Mesodermal cell (in vitro differentiated cells): ENCODE results near the gene ATP5PO.
"Not testable (repeated sequence)": the region's sequence is repeated elsewhere in the genome, so short reads cannot be mapped to it uniquely, and the experiment has no call there.

ENCODE experiments used
- H3K27ac ChIP-seq: 2 replicates; pipeline ENCODE4 v1.7.0; 2013; ENCODE audit warnings: mild to moderate bottlenecking, low read depth, low read length, moderate library complexity; ENCODE audit not compliant: severe bottlenecking
- H3K36me3 ChIP-seq: 2 replicates; pipeline ENCODE4 v1.7.1; 2013; ENCODE audit warnings: mild to moderate bottlenecking, low read length, moderate library complexity; ENCODE audit not compliant: control insufficient read depth, insufficient read depth
- H3K4me1 ChIP-seq: one replicate; pipeline ENCODE4 v1.7.1; 2013; ENCODE audit warnings: mild to moderate bottlenecking, low read length; ENCODE audit not compliant: insufficient read depth, control insufficient read depth, poor library complexity, severe bottlenecking
- H3K4me3 ChIP-seq: 2 replicates; pipeline ENCODE4 v1.7.0; 2013; ENCODE audit warnings: low read length, control low read depth, mild to moderate bottlenecking; ENCODE audit not compliant: insufficient read depth, poor library complexity, severe bottlenecking; ENCODE audit errors: extremely low read depth
- H3K9me3 ChIP-seq: 2 replicates; pipeline ENCODE4 v1.7.1; 2013; ENCODE audit warnings: mild to moderate bottlenecking, low read length, moderate library complexity; ENCODE audit not compliant: control insufficient read depth
- WGBS, 2 experiments: methylation state at CpG; one replicate each; pipeline ENCODE4 v1.1.5; 2013; ENCODE audit warnings: missing lambda C conversion rate in 2 of 2; ENCODE audit not compliant: insufficient coverage in 2 of 2; 5-methylcytosine and 5-hydroxymethylcytosine counted together

The ATP5PO gene

DNA sequence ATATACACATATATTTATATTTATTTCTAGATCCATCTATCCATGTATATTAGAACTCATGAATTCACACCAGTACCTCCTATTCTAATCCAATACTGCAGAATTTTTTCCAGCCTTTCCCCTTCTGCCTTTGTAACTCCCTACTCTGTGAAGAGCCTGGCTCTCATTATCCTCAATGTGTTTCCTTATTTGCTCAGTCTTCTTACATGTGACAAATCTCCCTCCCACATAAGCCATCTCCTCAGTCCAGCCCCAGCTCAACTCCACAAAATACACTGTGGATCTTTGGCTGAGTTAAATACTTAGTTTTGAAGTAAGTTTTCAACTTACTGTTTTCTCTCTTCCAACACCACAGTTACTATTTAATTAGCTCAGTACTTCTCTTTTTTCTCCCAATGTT, 45.7 kb downstream of the ATP5PO start:
- no peak overlapping the region for H3K27ac ChIP-seq
- H3K4me3 ChIP-seq, result no peak overlapping the region
- H3K9me3 ChIP-seq, result no peaks in the 10 kb centered on the region
- no peaks in the 10 kb centered on the region for H3K36me3 ChIP-seq
- H3K4me1 ChIP-seq, result no peaks in the 10 kb centered on the region

DNA sequence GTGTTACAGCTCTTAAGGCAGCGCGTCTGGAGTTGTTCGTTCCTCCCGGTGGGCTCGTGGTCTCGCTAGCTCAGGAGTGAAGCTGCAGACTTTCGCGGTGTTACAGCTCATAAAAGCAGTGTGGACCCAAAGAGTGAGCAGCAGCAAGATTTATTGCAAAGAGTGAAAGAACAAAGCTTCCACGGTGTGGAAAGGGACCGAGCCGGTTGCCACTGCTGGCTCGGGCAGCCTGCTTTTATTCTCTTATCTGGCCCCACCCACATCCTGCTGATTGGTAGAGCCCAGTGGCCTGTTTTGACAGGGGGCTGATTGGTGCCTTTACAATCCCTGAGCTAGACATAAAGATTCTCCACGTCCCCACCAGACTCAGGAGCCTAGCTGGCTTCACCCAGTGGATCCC, 47.7 kb downstream of the ATP5PO start:
- not testable (repeated sequence) for H3K9me3 ChIP-seq, H3K4me1 ChIP-seq, H3K27ac ChIP-seq, H3K4me3 ChIP-seq, H3K36me3 ChIP-seq
- WGBS, 2 experiments, result 90 to 94% methylated on average over 7 of the region's 13 CpGs

DNA sequence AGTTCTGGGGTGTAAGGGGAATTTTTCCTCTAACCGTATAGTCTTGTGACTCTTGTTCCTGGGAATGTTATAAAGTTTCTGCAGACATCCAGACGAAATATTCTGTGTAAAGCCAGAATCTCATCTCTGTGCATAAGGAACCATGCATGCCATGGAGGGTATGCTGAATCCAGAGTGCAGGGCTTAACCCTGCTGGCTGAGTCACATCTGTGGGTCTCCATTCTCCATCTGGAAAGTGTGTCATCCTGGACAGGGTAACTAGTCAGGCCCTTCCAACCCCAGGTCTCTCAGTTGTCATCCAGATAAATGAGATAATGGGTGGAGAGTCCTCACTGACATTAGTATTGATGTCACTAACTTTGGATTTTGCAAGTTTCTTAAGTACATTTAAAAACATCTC, 48.8 kb downstream of the ATP5PO start:
- Histone ChIP-seq H3K4me1 (no peaks in the 10 kb centered on the region), H3K4me3 (no peak overlapping the region), H3K27ac (no peak overlapping the region), H3K9me3 (no peaks in the 10 kb centered on the region), H3K36me3 (no peaks in the 10 kb centered on the region)
- 96 to 100% methylated on average over 2 of the region's 2 CpGs for WGBS, 2 experiments

DNA sequence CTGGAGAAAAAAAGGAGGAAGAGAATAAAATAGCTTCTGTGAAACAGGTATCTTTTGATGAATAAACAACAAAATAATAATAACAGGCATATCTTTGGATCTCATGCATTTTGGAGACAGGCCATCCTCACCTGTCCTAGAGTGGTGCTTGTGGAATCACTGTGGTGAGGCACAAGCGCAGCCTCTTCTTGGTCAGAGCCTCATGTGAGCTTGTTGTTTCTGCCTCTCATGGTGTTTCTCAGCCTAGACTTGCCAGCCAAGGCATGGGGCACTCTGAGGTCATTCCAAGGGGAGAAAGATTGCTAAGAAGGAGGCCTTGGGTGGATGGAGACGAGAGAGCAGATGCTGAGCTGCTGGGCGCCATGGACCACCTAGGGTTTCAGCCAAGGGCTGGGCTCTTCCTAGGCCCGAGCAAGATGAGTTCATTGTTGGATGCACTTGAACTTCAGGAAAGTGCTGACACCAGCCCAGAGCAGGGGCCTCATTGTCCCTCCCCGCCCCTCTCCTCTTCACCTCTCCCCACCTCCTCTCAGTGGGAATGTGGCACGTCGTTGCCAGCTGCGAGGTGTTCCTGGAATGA, 49.5 kb downstream of the ATP5PO start:
- Histone ChIP-seq H3K4me1 (no peaks in the 10 kb centered on the region), H3K4me3 (no peak overlapping the region), H3K27ac (no peak overlapping the region), H3K9me3 (no peaks in the 10 kb centered on the region), H3K36me3 (no peaks in the 10 kb centered on the region)
- WGBS, 2 experiments, result 89 to 92% methylated on average over 7 to 8 of the region's 8 CpGs

DNA sequence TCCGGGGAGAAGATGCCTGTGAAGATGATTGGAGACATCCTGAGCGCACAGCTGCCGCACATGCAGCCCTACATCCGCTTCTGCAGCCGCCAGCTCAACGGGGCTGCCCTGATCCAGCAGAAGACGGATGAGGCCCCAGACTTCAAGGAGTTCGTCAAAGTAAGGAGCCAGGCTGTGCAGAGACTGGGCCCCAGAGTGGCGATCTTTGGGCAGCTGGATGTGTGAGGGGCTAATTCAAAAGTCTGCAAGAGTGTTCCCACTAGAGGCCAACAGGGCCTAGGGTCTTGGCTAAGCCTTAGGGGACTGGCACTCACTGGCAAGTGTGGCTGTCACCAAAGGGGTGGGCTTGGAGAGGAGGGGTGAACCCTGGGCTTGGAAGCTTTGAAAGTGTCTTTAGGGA, 50.4 kb downstream of the ATP5PO start:
- Histone ChIP-seq H3K4me1 (no peaks in the 10 kb centered on the region), H3K27ac (no peak overlapping the region), H3K36me3 (no peaks in the 10 kb centered on the region), H3K9me3 (no peaks in the 10 kb centered on the region), H3K4me3 (no peak overlapping the region)
- 96% methylated on average over 9 of the region's 9 CpGs for WGBS, 2 experiments

DNA sequence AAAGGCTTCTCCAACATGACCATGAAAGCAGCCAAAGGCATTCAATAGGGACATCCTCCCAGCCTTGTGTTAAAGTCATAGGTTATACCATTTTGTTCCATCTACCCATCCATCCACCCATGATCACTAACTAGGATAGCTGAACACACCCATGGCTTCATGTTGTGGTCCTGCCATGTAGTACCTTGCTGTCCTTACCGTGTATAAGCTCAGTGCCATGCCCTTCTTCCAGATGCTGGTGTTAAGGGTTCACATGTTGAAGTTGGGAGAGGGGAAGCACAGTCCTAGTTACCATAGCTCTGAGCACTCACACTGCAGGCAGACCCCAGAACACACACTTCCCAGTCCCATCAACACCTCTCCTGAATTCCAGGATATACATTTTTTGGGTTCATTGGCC, 51.5 kb downstream of the ATP5PO start:
- H3K9me3 ChIP-seq, result no peaks in the 10 kb centered on the region
- no peak overlapping the region for H3K27ac ChIP-seq
- no peaks in the 10 kb centered on the region for H3K36me3 ChIP-seq
- WGBS, 2 experiments, result 80% methylated on average over 1 of the region's 1 CpG; no CpG with 5 or more reads in 1 of the 2 experiments
- H3K4me1 ChIP-seq, result no peaks in the 10 kb centered on the region
- no peak overlapping the region for H3K4me3 ChIP-seq

DNA sequence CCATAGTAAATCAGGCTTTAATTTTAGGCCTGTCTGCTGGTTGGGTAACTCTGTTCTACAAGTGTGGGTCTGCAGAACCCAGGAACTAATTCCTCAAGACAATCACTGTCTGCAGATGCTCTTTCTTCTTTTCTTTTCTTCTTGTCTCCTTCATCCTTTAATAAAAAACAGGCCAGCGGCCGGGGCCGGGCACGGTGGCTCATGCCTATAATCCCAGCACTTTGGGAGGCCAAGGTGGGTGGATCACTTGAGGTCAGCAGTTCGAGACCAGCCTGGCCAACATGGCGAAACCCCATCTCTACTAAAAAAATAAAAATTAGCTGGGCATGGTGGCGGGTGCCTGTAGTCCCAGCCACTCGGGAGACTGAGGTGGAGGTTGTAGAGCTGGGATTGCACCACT, 52.4 kb downstream of the ATP5PO start:
- not testable (repeated sequence) for H3K27ac ChIP-seq, H3K36me3 ChIP-seq, H3K4me1 ChIP-seq, H3K9me3 ChIP-seq, H3K4me3 ChIP-seq
- 87% methylated on average over 4 of the region's 8 CpGs; no CpG with 5 or more reads in 1 of the 2 experiments for WGBS, 2 experiments

DNA sequence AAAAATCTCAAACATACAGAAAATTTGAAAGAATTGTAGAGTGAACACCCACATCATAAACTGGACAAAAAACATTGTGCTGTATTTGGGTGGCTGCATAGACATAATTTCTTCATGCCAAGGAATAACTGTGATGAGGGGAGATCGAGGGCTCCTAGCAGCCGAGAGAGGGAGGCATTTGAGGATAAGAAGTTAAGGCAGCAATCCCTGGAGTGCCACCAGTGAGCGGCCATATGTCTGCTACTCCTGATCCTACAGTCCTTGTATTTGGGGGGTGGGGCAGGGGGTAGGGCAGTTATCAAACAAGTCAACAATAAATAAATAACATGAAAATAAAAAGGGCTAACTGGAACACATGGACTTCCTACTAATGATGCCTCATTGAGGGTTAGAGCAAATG, 54.5 kb downstream of the ATP5PO start:
- H3K4me1 ChIP-seq, result no peaks in the 10 kb centered on the region
- no peak overlapping the region for H3K4me3 ChIP-seq
- 100% methylated on average over 1 to 2 of the region's 3 CpGs for WGBS, 2 experiments
- H3K27ac ChIP-seq, result no peak overlapping the region
- no peaks in the 10 kb centered on the region for H3K9me3 ChIP-seq
- no peaks in the 10 kb centered on the region for H3K36me3 ChIP-seq

DNA sequence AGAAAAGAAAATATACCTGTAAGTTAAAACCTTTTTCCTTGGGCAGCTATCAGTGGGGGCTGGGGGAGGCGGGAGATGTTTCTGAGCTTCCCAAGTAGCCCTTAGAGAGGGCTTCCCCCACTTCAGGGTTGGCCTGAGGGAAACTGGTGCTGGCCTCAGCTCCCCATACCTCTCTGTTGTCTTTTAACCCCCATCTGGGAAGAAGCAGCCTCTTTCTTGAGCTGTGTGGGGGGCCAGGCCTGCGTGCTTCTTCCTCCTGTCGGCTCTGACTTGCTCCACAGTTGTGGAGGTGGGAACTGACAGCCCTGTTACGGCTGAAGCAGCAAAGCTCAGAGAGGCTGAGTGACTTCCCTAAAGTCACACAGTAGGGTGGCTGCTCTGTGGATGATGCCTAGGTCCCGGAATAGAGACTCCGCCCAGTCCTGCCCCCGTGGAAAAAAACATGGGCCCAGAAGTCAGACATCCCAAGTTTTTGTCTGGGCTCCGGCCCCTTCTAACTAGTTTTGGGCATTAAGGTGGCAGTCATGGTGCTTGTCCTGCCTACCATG, 55.2 kb downstream of the ATP5PO start:
- H3K27ac ChIP-seq, result no peak overlapping the region
- no peaks in the 10 kb centered on the region for H3K9me3 ChIP-seq
- WGBS, 2 experiments, result 90 to 91% methylated on average over 6 to 8 of the region's 8 CpGs
- no peaks in the 10 kb centered on the region for H3K36me3 ChIP-seq
- no peaks in the 10 kb centered on the region for H3K4me1 ChIP-seq
- H3K4me3 ChIP-seq, result no peak overlapping the region

DNA sequence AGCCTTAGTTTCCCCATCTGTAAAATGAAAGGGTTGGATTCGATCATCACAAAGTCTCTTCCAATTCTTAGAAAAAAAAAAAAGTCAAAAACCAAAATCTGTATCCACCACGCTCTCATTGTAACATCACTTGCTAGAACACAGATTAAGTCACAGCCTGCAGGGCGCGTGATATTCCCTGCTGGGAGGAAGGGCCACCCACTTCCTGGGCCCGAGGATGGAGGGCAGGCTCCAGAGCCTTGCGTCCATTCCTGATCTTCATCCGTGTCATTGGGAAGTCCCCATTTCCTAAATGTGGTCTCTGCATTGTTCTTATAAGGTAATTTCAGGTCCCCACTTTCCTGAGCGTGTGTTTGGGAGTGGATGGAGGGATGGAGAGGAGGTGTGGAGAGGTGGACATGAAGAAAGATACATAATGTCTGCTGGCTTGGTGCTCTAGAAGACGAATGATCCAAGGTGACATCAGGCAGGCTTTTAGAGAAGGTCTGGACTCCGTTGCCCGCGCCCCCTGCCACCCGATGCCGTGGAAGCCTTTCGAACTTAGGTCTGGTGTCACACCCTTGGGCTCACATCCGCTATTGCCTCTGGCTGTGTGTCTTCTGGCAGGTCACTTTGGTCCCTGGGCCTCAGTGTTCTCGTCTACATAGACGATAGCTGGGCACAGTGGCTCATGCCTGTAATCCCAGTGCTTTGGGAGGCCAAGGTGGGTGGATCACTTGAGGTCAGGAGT, 56.1 kb downstream of the ATP5PO start:
- Histone ChIP-seq H3K4me3 (no peak overlapping the region), H3K27ac (no peak overlapping the region), H3K4me1 (no peaks in the 10 kb centered on the region), H3K9me3 (no peaks in the 10 kb centered on the region), H3K36me3 (no peaks in the 10 kb centered on the region)
- 81 to 87% methylated on average over 13 of the region's 18 CpGs for WGBS, 2 experiments

DNA sequence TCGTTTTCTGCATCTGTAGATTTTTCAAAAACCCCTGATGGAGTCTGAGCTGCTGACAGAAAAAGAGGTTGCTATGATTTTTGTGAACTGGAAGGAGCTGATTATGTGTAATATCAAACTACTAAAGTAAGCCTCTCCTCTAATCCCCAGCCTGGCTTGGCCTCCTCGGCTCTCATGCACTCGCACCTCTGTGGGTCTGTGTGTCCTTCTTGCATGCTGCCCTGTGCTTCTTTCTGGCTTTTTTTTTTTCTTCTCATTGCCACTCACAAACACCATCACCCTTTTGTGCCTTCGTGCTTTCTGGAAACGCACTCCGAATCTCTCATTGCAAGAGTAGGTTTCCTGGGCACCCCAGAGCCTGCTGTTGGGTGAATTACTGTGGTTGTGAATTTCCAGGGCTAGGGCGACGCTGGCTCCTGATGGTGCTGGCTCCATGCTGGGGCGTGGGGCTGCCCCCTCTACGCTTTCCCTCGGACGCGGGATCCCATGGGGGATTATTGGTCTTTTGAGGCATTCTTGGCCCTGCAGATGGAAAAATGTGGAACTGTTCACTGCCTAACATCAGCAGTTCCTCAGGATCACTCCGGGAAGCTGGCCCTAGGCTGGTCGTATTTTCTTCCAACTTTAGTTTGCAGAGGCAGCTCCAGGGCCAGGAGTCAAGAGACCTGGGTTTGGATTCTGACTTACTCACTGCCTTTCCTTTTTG, 56.8 kb downstream of the ATP5PO start:
- WGBS, 2 experiments, result 83 to 84% methylated on average over 9 to 11 of the region's 15 CpGs
- Histone ChIP-seq H3K36me3 (no peaks in the 10 kb centered on the region), H3K9me3 (no peaks in the 10 kb centered on the region), H3K27ac (no peak overlapping the region), H3K4me3 (no peak overlapping the region), H3K4me1 (no peaks in the 10 kb centered on the region)
